HG03039 (cell line): ENCODE results near the gene CDADC1.
A peak's percentile ranks its signal among the peaks of the same experiment; 100 is the strongest.

Experiments
- ATAC-seq: cut with Tn5 transposase; IDR thresholded peaks from one replicate; pipeline ENCODE4 v1.9.1; 2021; ENCODE audit warnings: mild to moderate bottlenecking, moderate library complexity; ENCODE audit not compliant: unreplicated experiment

Gene CDADC1

DNA sequence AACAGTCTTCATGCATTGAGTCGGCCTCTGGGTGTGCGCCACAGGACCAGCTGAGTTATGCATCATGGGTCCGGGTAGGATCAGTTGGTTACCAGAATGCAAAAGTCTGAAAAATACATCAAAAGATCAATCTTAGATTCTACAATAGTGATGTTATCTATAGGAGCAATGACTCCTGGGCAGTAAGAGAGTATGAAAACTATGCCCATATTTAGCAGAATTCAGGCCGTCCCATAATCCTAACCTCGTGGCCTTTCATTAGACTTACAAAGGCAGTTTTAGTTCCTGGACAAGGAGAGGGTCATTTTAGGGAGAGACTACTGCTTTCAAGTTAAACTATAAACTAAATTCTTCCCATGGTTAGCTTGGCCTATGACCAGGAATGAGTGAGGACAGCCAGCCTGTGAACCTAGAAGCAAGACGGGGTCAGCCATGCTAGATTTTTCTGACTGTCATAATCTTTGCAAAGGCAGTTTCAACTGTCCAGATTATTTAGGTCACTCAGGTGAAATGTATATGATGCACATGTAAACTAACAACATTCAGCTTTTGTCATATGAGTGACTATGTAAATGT is 11.8 kb upstream of the CDADC1 start:
- no peak for ATAC-seq

DNA sequence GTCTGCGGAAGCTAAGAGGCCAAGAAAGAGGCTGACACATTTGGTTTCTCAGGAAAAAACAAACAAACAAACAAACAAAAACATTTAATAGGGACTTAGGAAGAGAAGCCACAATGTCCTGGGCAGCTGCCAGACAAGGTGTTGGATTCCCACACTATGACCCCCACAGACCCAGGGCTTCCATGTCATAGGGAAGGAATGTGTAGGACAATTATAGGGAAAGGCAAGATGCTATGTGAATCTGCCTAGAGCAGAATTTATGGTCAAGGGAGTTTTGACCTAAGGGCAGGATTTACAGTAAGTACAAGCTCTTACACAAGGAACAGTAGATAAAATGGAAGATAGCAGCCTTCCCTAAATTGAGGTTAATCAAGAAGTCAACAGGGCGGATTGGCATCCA is 9.1 kb upstream of the CDADC1 start:
- ATAC-seq, result no peak

DNA sequence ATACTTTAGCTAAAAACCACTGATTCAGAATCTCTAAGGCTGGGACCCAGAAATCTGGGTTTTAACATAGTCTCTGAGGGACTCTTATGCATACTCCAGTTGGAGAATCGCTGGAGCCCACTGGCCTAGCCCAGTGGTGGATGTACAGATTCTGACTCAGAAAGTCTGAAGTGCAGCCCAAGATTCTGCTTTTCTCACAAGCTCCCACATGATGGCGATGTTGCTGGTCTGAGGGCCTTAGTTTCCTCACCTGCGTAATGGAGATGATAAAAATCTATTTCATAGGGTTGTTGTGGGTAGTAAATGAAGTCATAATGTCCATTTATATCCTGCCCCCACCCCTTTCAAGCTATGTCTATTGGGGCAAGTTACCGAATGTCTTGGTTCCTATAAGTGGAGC is 7.7 kb upstream of the CDADC1 start:
- ATAC-seq, result no peak

DNA sequence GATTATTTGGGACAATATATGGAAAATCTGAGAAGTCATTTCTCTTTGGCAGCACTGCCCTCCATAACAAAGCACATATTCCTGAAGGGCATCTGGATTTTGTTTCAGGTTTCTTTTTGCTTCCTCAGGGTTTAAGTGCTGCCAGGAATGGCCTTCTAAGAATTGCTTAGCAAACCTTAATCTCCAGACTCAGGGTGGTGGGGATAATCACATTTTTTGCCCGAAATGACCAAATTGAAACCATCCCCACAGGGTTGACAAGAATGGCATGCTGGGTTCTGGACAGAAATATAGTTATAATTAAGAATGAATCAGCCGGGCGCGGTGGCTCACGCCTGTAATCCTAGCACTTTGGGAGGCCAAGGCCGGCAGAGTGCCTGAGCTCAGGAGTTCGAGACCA is 6.4 kb upstream of the CDADC1 start:
- ATAC-seq, result no peak

DNA sequence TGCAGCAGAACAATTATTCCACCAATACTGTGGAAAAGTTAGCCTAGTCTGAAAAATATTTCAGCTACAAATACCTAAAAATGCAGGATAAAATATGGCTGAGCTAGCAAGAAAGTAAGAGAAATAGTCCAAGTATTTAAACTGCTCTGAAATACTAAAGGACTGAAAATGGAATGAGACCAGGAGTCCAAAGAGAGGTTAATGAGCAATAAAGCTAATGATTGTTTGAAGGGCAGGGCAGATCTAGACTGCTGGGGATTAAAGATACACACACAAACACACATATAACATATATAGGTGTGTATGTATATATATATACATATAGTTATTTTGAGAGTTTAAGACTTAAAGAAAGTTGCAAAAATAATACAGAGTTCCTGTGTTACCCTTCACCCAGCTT is 2.6 kb upstream of the CDADC1 start:
- no peak for ATAC-seq

DNA sequence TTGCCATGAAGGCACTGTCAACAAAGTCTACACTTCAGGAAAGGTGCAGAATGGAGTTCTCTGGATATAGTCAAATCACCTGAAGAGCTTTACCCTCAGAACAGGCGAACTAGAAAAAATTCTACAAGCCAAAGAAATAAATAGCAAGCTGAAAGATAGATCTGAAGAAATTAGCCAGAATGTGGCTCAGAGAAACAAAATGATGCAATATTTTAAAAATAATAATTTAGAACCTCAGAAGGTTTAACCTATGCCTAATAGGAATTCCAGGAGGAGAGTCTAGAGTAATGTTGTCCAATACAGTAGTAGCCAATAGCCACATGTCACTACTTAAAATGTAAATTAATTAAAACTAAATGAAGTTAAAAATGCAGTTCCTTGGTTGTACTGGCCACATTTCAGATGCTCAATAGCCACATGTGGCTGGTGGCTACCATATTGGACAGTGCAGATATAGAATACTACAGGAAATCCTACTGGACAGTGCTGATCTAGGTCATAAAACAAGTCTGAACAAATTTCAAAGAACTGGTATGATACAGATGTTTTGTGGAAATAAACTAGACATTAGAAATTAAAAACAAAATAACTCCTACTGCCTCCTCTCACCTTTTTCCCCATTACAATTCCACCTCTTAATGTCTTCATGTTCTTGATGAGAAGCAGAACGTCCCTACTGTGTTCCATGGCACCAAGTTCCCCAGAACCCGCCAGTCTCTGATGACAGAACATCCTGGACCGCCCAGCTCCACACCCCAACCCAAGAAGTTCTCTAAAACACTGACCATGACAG is 679 bp upstream of the CDADC1 start:
- peak; percentile 25 for ATAC-seq

DNA sequence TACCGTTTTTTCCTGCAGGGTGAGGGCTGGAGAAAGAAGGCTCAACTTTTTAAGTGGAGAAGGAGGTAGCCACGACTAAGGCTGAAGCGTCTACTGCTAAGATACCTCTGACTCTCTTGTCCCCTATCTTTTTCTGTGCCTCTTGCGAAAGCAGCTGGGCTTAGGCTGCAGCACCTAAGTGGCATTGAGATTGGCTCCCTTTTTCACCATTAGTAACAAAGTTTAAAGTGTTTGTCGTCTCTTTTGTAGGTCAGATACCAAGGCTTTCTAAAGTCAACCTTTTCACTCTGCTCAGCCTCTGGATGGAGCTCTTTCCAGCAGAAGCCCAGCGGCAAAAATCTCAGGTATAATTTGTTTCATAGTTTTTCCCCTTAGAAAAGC is 887 bp downstream of the CDADC1 start:
- ATAC-seq, result no peak

DNA sequence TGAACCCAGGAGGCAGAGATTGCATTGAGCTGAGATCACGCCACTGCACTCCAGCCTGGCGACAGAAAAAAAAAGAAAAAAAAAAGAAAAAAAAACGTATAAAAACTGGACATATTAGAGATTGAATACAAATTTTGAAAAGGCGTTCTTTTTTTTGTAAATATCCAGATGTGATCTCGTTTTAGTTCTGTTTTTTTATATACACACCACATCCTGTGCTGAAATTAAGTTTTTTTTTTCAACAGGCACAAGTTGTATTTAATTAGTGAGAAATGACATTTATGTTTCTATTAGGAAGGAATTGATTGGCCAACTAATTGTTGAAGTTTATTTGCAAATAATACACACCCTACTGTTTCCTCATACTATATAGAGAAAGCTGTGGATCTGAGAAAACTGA is 3.6 kb downstream of the CDADC1 start:
- no peak for ATAC-seq

DNA sequence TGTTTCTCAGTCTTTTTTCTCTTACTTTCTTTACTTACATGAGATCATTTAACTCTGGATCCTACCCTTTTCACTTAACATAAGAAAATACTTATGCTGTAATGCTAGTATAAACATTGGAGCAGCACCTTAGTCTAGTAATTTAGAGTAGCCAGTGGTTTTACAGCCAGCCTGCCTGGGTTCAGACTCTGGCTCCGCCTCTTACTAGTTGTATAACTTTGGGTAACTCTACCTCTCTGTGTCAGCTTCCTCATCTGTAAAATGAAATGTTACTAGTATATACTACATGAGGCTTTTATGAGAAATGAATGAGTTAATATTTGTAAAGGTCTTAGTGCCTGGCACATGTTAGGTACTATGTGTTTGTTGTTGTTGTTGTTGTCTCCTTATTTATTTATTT is 5.6 kb downstream of the CDADC1 start:
- no peak for ATAC-seq

DNA sequence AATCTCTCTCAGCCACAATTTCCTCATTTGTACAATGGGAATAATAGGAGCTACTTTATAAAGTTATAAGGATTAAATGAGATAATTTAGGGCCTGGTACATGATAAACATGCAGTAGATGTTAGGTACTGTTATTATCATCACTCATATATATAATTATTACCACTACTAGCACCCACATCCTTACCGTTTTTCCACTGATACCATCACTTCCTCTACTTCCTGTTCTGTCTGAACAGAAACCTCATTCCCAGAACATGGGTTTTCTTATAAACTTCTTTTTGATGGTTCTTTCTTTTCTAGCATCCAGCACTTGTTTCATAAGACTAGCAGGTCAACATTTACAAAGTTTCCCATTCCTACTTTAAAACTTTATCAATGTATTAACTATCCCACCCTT is 6.3 kb downstream of the CDADC1 start:
- ATAC-seq, result no peak

DNA sequence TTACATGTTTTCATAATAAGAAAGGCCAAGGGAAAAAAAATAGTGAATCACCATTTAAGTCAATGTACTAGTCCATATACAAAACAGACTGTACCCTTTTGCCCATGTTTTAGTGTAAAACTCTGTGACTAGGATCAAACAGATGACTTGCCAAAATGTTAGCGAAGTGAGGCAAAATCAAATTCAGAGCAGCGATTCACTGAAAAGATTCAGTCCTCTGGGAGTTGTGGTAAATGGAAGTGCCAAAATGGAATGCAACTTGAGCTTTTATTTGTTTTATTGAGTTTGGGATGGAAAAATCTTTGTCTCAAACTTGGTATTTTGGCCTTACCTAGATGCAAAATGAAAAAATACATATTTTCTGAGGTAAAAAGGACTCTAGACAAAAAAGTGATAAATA is 9.1 kb downstream of the CDADC1 start:
- no peak for ATAC-seq

DNA sequence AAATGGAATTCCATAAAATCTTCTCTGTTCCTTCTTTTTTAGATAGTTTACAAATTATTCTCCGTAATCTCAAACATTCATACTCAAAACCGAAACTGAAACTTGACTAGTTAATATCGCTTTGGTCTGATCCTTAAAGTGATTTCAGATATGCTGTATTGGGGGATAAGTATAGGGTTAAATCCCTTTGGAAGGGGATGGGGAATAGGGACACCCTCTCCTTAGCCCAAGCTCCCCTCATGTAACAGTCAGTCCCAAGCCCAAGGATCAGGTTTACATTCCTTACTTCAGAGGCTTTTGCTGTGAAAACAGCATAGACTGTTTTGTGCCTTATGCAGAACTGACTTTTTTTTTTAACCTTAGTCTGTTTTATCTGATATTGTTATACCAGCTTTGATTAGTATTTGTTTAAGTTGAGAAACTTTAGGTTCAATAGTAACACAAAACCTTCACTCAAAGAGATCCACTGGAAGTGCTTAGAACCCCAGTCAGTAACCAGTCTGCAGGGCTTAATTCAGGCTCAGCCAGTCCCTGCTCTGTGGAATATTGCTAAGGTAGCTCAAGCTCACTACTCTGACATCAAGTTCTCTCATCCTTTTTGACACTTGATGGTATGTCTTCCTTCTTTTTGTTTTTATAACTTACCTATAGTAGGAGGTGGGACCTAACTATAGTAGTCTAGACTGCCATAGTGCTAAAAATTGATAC is 10.5 kb downstream of the CDADC1 start:
- no peak for ATAC-seq

DNA sequence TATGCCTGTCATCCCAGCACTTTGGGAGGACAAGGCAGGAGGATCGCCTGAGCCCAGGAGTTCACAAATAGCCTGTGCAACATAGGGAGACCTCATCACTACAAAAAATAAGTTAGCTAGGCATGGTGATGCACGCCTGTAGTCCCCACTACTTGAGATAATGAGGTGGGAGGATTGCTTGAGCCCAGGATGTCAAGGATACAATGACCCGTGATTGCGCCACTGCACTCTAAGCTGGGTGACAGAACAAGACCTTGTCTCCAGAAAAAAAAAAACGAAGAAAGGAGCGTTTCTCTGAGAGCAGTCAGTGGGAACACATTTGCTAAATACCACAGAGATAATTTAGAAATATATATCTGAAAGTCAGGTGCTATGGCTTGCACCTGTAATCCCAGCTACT is 11.9 kb downstream of the CDADC1 start:
- no peak for ATAC-seq

DNA sequence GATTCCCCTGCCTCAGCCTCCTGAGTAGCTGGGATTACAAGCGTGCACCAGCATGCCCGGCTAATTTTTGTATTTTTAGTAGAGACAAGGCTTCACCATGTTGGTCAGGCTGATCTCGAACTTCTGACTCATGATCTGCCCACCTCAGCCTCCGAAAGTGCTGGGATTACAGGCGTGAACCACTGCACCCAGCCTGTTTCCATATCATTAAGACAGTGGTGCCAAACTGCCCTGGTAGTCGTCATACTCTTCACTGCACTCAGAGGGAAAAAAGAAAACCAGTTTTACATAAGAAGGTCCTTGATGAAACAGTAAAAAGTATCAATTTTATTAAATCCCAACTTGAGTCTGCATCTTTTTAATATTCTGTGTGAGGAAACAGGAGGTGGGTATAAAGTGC is 14.9 kb downstream of the CDADC1 start:
- no peak for ATAC-seq

DNA sequence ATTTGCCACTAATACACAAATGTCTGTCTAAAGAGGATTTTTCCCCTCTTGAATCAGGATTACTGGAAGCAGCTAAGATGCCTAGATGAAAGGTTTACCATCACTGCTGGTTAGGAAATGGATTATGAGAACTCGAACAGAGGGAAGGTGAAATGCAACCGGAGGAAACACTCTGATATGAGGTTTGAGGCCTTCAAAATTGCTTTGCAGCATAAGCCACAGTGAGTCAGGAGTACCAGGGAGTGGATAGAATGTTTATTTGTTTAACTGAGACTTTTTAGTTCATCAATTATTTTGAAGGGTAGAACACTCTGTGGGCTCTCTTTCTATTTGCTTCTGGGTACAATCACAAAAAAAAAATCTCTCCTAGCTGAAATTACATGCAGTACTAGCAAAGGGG is 18.1 kb downstream of the CDADC1 start:
- no peak for ATAC-seq

DNA sequence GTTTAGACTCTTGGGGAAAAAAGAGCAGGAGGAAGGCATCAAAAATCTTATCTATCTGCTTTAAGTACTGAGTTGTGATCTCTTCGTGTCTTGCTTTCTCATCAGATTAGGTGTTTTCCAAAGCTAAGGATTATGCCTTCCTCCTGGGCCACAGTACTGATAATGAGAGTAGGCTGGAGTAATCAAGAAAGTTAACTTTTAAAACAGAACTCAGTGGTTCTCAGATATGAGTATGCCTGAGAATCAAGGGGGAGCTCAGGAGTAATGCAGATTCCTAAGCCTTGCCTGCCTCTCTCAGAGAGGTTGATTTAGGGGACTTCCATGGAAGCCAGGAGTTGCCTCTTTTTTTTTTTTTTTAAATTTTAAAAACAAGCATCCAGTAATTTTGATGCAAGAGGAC is 23.5 kb downstream of the CDADC1 start:
- ATAC-seq, result no peak

DNA sequence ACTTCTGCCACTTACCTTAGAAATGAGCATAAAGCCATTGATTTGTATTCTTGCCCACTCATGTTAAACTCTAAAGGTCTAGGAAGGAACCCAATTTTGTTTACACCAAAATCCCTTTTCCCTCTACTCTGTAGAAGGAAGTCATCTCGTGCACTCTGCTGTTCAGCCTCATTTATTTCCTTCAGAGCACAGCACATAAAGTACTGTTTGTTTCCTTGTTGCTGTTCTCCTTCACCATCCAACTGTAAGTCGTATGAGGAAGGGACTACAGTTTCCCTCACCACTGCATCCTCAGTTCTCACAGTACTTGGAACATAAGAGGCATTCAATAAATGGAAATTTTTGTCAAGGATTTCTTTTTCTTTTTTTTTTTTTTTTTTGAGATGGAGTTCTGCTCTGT is 24.6 kb downstream of the CDADC1 start:
- ATAC-seq, result no peak

DNA sequence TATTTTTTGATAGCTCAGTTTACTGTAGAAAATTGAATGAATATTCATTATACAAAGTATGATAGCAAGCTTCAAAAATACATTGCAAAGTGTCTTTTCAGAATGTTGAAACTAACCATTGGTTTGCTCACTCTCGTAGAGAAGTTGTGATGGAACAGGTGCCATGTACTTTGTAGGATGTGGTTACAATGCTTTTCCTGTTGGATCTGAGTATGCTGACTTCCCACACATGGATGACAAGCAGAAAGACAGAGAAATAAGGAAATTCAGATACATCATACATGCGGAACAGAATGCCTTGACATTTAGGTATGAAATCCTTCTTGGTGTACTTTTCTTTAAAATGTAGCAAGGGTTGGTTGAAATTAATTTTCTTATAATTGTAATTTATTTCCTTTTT is 30.5 kb downstream of the CDADC1 start:
- no peak for ATAC-seq

DNA sequence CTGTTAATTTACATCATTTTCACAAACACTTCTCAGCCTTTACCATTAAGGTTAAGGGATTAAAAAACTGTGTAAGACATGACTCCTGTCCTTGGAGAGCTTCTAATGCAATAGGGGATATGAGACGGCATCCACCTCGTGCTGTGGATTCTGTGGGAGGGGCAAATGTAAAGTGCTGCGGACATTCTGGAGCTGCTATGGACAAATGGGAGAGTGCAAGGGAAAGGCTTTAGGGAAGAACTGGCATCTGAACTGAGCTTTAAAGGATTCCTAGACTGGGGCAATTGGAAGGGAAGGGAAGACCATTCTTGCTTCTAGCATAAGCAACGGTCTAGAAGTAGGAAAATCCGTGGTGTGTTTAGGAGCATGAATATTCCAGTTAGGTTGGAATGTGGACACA is 31.4 kb downstream of the CDADC1 start:
- ATAC-seq, result no peak

DNA sequence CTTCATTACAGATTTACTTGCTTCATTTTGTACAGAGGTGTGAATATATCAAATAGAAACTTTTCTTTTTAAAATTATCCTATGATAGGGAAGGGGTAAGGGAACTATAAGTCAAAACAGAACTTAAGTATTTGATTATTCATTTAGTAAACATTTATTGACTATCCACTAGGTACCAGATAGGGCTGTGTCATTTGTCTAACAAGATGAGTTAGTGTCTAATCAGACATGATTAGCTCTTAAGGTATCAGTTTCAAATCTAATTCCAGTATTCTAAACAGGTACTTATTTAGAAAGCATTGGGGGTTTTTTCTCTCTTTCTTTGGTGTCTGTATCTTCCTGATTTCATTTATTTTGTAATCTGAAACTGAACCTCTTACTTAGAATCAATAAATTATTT is 32.2 kb downstream of the CDADC1 start:
- no peak for ATAC-seq

DNA sequence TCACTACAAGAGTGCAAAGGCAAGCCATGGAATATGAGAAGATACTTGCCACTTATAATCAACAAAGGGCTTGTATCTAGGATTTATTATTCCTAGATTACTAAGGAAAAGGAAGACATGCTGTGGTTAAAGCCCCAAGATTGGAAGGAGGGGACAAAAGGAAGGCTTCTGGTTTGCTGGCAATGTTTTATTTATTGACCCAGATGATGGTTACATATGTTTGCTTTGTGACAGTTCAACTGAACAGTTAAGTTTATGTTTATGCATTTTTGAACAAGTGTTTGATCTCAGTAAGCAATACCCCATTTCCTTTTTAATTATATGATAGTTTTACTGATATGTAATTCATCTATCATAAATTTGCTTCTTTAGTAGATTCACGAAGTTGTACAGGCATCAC is 40.3 kb downstream of the CDADC1 start:
- ATAC-seq, result no peak

DNA sequence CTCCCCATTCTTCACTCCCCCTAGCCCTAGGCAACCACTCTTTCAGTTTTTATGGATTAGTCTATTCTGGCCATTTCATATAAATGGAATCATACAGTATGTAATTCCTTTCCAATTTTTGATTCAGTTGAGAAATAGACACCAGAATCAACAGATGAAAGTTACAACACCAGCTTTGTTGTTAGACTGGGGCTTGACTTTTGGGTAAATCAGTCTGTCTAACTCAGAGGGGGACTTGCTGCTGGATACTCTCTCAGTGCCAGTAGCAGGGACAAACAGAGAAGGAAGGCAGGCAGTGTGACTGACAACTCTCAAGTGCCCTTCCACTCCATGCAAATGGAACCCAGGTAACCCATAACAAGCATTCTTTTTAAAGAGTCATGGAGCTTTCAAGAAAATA is 40.7 kb downstream of the CDADC1 start:
- no peak for ATAC-seq
